ENCODE measurements around the gene DNAI2.

- TF ChIP-seq CTCF (IDR thresholded peaks at IDR 0.05 in 4 of 5, conservative IDR thresholded peaks at IDR 0.05 in 1 of 5): peak; percentile 22 to 80 (median 70)
- no peak for TF ChIP-seq POLR2A (IDR thresholded peaks at IDR 0.05)
Observed at GRCh38 chr17:74361230-74362068, 87.4 kb downstream of the DNAI2 start, which contains the start of gene BTBD17.
